NCI-H146 treated with DMSO at 0.1 percent for 48 hours (cell line): ENCODE measurements around the gene KLHDC8A.

Source experiments
- DNase-seq: peaks from one replicate; lab custom pipeline; 2025; ENCODE audit not compliant: unreplicated experiment; lab: John Stamatoyannopoulos, UW

KLHDC8A gene

GRCh38 chr1:205345761-205346160 lies 11.0 kb downstream of the KLHDC8A start:
- no peak for DNase-seq

GRCh38 chr1:205344066-205344928 lies 12.4 kb downstream of the KLHDC8A start:
- DNase-seq, result peak; percentile 69

GRCh38 chr1:205343431-205344065 lies 13.2 kb downstream of the KLHDC8A start:
- no peak for DNase-seq

GRCh38 chr1:205342986-205343385 lies 13.7 kb downstream of the KLHDC8A start:
- DNase-seq, result no peak

- no peak for DNase-seq
Observed at GRCh38 chr1:205340676-205341075, 16.0 kb downstream of the KLHDC8A start.

- no peak for DNase-seq
Observed at GRCh38 chr1:205339717-205340116, 17.0 kb downstream of the KLHDC8A start.

GRCh38 chr1:205339197-205339702 lies 17.5 kb downstream of the KLHDC8A start:
- DNase-seq, result no peak

GRCh38 chr1:205338011-205338410 lies 18.7 kb downstream of the KLHDC8A start:
- DNase-seq, result no peak

GRCh38 chr1:205337481-205337880 lies 19.2 kb downstream of the KLHDC8A start:
- no peak for DNase-seq

- peak; percentile 37 for DNase-seq
Observed at GRCh38 chr1:205335692-205336091, 21.0 kb downstream of the KLHDC8A start.

GRCh38 chr1:205332015-205332791 lies 24.5 kb downstream of the KLHDC8A start:
- no peak for DNase-seq

GRCh38 chr1:205330150-205330549 lies 26.6 kb downstream of the KLHDC8A start:
- DNase-seq, result no peak

GRCh38 chr1:205329719-205330118 lies 27.0 kb downstream of the KLHDC8A start:
- DNase-seq, result no peak

- no peak for DNase-seq
Observed at GRCh38 chr1:205328476-205328875, 28.2 kb downstream of the KLHDC8A start.

- DNase-seq, result no peak
Observed at GRCh38 chr1:205326812-205327466, 29.8 kb downstream of the KLHDC8A start.

- peak; percentile 31 for DNase-seq
Observed at GRCh38 chr1:205325334-205325884, 31.3 kb downstream of the KLHDC8A start.

- DNase-seq, result no peak
Observed at GRCh38 chr1:205324781-205325180, 31.9 kb downstream of the KLHDC8A start.

GRCh38 chr1:205323794-205324193 lies 32.9 kb downstream of the KLHDC8A start:
- no peak for DNase-seq

GRCh38 chr1:205321959-205322283 lies 34.8 kb downstream of the KLHDC8A start:
- DNase-seq, result no peak

- peak; percentile 63 for DNase-seq
Observed at GRCh38 chr1:205321162-205321958, 35.4 kb downstream of the KLHDC8A start, which contains the start of gene NUAK2. NUAK2 (minus strand) TSS chr1:205321745; CDS start chr1:205321628, 117 bp downstream.
